ENCODE measurements around the gene NELFB.

DNA sequence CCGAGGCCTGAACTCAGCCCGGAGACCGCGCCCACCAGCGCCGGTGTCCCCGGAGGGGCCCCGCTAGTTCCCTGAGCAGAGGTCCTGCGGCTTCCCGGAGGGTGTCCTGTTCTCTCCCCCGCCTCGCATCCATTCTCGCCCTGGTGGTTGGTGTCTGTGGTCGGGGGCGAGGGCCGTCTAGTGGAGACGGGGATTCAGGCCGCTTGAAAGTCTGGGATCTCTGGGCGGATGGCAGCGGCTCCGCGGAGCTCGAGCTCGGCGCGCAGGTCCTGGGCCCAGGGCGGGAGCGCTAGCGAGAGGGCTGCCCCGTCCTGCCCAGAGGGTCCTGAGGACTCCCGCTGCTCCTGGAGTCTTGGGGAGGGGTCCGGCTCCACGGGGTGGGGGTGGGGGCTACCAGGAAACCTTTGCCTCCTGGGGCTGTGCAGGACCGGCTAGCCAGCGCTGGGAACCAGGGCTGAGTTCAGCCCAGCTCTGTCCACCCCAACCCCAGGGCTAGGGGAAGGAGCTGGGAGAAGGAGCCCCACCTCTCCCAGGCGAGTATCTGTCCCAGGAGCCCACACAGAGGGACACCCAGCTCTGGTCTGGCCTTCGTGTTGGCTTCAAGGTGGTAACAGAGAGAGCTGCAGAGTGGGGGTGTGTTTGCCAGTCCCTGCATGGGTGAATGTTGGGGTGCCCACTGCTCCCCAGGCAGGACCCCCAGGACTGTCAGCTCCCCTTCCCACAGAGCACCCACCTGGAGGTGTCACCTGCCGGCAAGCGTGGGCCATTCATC, 26.4 kb downstream of the NELFB start:
- TF ChIP-seq POLR2AphosphoS5 (IDR thresholded peaks at IDR 0.05) (no peak), POLR2A (IDR thresholded peaks at IDR 0.05) (no peak)

Data from spleen (tissue), 3 donors.